Esophagus muscularis mucosa (tissue), 4 donors: ENCODE measurements around the gene ATP8B3. TPM values are rescaled to one million over a fixed set of nuclear protein-coding genes. Genes with fewer than 3 reads are reported as not detected.

ENCODE experiments used
- DNase-seq: peaks from one replicate; pipeline ENCODE4 v3.0.0-alpha.2; 2017; ENCODE audit errors: extremely low spot score
- H3K27ac ChIP-seq, 4 donors: fragments of 200-600 bp; sonication (generic); replicated peaks in 1 of 4; 1 replicate in 3 of 4; 2 replicates in 1 of 4; pipeline ENCODE4 v1.5.1; 2016 to 2019; ENCODE audit warnings: mild to moderate bottlenecking in 1 of 4
- H3K27me3 ChIP-seq, 4 donors: fragments of 200-600 bp; sonication (generic); one replicate each; pipeline versions ENCODE4 v1.5.1 to v1.6.0; 2016 to 2019
- H3K36me3 ChIP-seq, 4 donors: fragments of 200-600 bp; sonication (generic); one replicate each; pipeline ENCODE4 v1.5.1; 2016 to 2019
- H3K4me1 ChIP-seq, 4 donors: fragments of 200-600 bp; sonication (generic); one replicate each; pipeline ENCODE4 v1.5.1; 2016 to 2019
- H3K4me3 ChIP-seq, 4 donors: fragments of 200-600 bp; sonication (generic); 1 replicate in 2 of 4; 2 replicates in 2 of 4; pipeline ENCODE4 v1.5.1; 2016 to 2019; ENCODE audit warnings: mild to moderate bottlenecking in 4 of 4, moderate library complexity in 1 of 4
- H3K9me3 ChIP-seq, 4 donors: fragments of 200-600 bp; sonication (generic); 1 replicate in 3 of 4; 2 replicates in 1 of 4; pipeline ENCODE4 v1.5.1; 2016 to 2019
- CTCF ChIP-seq, 3 experiments: fragments of 200-600 bp in 2 of 3; fragments of 450-650 bp in 1 of 3; sonication (generic) in 2 of 3; IDR thresholded peaks; one replicate each; pipeline ENCODE4 v1.5.1; 2017 to 2019; ENCODE audit warnings: antibody characterized with exemption in 3 of 3, mild to moderate bottlenecking in 2 of 3, moderate library complexity in 1 of 3
- EP300 ChIP-seq: sonication (generic); formaldehyde crosslinking; IDR thresholded peaks from one replicate; pipeline ENCODE4 v1.6.1; 2017; ENCODE audit warnings: antibody characterized with exemption
- POLR2A ChIP-seq: fragments of 450-650 bp; IDR thresholded peaks from one replicate; pipeline ENCODE4 v1.6.1; 2017; ENCODE audit warnings: antibody characterized with exemption, moderate library complexity, mild to moderate bottlenecking, low read depth
- POLR2AphosphoS5 ChIP-seq, 2 donors: sonication (generic); formaldehyde crosslinking; IDR thresholded peaks; one replicate each; pipeline ENCODE4 v1.6.1; 2017; ENCODE audit warnings: antibody characterized with exemption in 2 of 2
- WGBS: methylation state at CpG from one replicate; pipeline ENCODE4 v1.1.5; 2018; 5-methylcytosine and 5-hydroxymethylcytosine counted together
- intact Hi-C: fragments of 100-400 bp; cut with DNase I; formaldehyde crosslinking; loops from one replicate; pipeline ENCODE4 v1.15.1; 2023
- total RNA-seq, 4 donors: library from RNA; depleted of rRNA; stranded (reverse); fragments of >200 nt; gene quantifications; one replicate each; pipeline versions ENCODE4 v1.1.0 to v1.2.1, GENCODE V29; 2016

Gene ATP8B3
- total RNA-seq, 4 donors from 2014 or later: 0.19 to 0.92 (median 0.66) TPM

- intact Hi-C loops: no loop called here
- Histone ChIP-seq H3K4me3 (peak overlapping the region; percentile 23 to 42 (median 28)), H3K9me3 (no peaks in the 10 kb centered on the region), H3K36me3 (peaks cover 0 to 40% (median 10%) of the 10 kb centered on the region in 4 donors), H3K27me3 (no peaks in the 10 kb centered on the region), H3K4me1 (peaks cover 69 to 98% (median 83%) of the 10 kb centered on the region in 4 donors), H3K27ac (peak overlapping the region; percentile 7 to 45 (median 42))
- WGBS: 79% methylated on average over 15 of the region's 22 CpGs
- no peak for TF ChIP-seq EP300
- TF ChIP-seq CTCF (IDR thresholded peaks at IDR 0.05): no peak
- no peak for TF ChIP-seq POLR2AphosphoS5 (IDR thresholded peaks at IDR 0.05)
- TF ChIP-seq POLR2A: no peak
- no peak for DNase-seq
Observed at GRCh38 chr19:1840541-1841115, 28.6 kb upstream of the ATP8B3 start.

- intact Hi-C loops: no loop called here
- DNase-seq: no peak
- TF ChIP-seq POLR2A (no peak), CTCF (IDR thresholded peaks at IDR 0.05) (no peak), EP300 (no peak), POLR2AphosphoS5 (IDR thresholded peaks at IDR 0.05) (no peak)
- no peaks in the 10 kb centered on the region for H3K9me3 ChIP-seq
- WGBS: 79% methylated on average over 21 of the region's 25 CpGs
- H3K27ac ChIP-seq: peak overlapping the region in 2 of 4 donors; percentile 7 to 41
- H3K27me3 ChIP-seq: no peaks in the 10 kb centered on the region
- H3K4me1 ChIP-seq: peaks cover 63 to 94% (median 79%) of the 10 kb centered on the region in 4 donors
- peak overlapping the region in 1 of 4 donors; percentile 23 for H3K4me3 ChIP-seq
- H3K36me3 ChIP-seq: peaks cover 0 to 34% (median 7%) of the 10 kb centered on the region in 4 donors
Observed at GRCh38 chr19:1839658-1840540, 27.8 kb upstream of the ATP8B3 start.

GRCh38 chr19:1837625-1838105 is 25.6 kb upstream of the ATP8B3 start:
- Histone ChIP-seq H3K4me1 (peaks cover 53 to 89% (median 70%) of the 10 kb centered on the region in 4 donors), H3K9me3 (no peaks in the 10 kb centered on the region), H3K27ac (no peak overlapping the region), H3K27me3 (no peaks in the 10 kb centered on the region), H3K4me3 (no peak overlapping the region), H3K36me3 (peaks cover 0 to 17% (median 3%) of the 10 kb centered on the region in 4 donors)
- DNase-seq: no peak
- intact Hi-C loops: no loop called here
- TF ChIP-seq CTCF (IDR thresholded peaks at IDR 0.05): peak; percentile 65 to 94 (median 70)
- no peak for TF ChIP-seq EP300
- WGBS: 43% methylated on average over 16 of the region's 23 CpGs

- intact Hi-C loops: no loop called here
- 83% methylated on average over 2 of the region's 11 CpGs for WGBS
- H3K4me1 ChIP-seq: peaks cover 49 to 85% (median 66%) of the 10 kb centered on the region in 4 donors
Observed at GRCh38 chr19:1837222-1837565, 25.1 kb upstream of the ATP8B3 start.

More at GRCh38 chr19:1837222-1837565, 25.1 kb upstream of the ATP8B3 start:
- no peak overlapping the region for H3K4me3 ChIP-seq
- TF ChIP-seq POLR2AphosphoS5 (IDR thresholded peaks at IDR 0.05) (no peak), POLR2A (no peak), CTCF (IDR thresholded peaks at IDR 0.05) (no peak), EP300 (no peak)
- no peak overlapping the region for H3K27ac ChIP-seq
- H3K9me3 ChIP-seq: no peaks in the 10 kb centered on the region
- peaks cover 0 to 17% (median 5%) of the 10 kb centered on the region in 4 donors for H3K36me3 ChIP-seq
- no peaks in the 10 kb centered on the region for H3K27me3 ChIP-seq
- no peak for DNase-seq
